Putamen (tissue), 1 donor: Measurements from ENCODE around the gene DIPK1A.

Source experiments
- DNase-seq: peaks from one replicate; pipeline ENCODE4 v3.0.0-alpha.2; 2016; ENCODE audit warnings: low spot score

DIPK1A gene

GRCh38 chr1:92961131-92961895 is at the start of gene DIPK1A:
TSS of gene DIPK1A (minus strand) at chr1:92961462. CDS start at chr1:92961429, 33 bp downstream.
- peak; percentile 85 for DNase-seq

DNA sequence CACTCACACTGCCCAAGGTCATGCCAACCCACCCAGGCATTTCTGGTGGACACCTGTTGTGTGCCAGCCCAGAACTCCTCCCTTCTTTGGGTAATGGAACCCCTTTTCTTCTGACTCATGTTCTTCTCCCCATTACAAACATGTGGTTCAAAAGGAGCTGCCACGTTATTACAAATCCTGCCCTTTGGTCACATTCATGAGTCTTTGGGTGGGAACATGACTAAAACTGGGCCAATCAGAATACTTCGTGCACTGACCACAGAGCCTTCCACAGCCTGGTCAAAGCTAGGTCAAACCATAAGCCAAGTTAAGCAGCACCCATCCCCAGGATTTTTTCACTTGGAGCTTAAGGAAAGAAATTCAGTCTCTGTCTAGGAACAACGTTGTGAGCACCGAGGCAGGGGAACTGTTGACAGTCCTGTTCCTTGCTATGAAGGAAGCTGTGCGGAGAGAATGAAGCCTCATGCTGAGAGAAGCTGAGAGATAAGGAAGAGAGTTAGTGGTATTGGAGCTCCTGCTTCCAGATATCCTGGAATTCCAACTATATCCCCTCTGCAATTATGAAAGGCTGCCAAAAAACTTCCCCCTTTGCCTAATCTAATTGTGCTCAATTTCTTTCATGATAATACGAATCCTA is 46.8 kb upstream of the DIPK1A start:
- no peak for DNase-seq

- DNase-seq = no peak
Measured at GRCh38 chr1:93005252-93005598, 44.0 kb upstream of the DIPK1A start.

GRCh38 chr1:93004566-93005251 is 43.4 kb upstream of the DIPK1A start:
- DNase-seq = peak; percentile 71

GRCh38 chr1:93003981-93004380 is 42.7 kb upstream of the DIPK1A start:
- no peak for DNase-seq

DNA sequence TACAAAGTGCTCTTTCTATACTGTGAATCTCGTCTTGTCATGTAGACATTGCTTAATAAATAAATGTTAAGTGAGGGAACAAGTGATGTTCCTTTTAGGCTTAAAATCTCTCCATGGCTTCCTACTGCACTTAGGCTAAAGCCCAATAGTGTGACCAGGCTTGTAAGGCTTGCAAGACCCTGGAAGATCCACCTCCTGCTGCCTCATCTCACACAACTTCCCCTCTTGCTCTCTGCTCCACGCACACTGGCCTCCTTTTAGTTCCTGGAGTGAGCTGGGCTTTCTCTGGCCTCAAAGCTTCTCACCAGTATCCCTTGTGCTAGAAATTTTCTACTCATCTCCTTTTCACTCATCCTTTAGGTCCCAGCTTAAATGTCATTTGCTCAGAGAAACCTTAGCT is 41.5 kb upstream of the DIPK1A start:
- DNase-seq = no peak

GRCh38 chr1:93001893-93002292 is 40.6 kb upstream of the DIPK1A start:
- no peak for DNase-seq

DNA sequence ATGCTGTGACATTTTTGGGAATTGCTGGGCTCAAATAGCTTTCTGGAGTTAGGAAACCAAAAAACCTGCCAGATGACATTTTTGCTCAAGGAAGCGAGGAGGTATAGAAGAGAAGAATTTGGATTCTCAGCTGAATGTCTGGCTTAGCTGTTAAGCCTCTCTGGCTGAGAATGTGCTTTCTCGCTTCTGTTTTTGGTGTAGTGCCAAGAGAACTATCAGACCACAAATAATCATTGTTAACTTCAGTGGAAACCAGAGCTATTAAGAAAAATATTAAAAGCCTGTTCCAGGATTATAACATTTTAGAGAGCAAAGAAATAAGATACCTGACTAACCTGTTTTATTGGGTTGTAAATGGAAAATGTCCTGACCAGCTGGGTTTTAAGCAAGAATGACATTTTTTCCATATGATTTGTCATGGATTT is 39.5 kb upstream of the DIPK1A start:
- no peak for DNase-seq

GRCh38 chr1:93000291-93000690 is 39.0 kb upstream of the DIPK1A start:
- no peak for DNase-seq

DNA sequence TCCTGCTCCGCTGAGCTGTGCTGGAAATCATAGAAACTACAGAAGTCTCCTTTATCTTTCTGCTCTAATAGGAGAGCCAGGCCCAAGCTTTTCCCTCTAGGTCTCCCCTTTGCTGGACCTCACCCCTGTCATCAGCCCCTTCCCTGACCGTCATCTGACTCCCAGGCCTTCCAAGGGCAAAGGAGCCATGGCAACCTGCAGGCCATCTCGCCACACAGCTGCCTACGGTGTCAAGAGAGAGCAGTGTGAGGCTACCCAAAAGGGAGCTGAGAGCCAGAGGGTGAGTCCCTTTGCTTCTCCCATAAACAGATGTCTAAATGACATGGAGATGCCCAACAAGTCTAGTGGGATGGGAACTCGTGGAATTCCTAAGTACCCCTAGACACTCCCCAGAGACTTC is 37.6 kb upstream of the DIPK1A start:
- DNase-seq = no peak

- no peak for DNase-seq
Measured at GRCh38 chr1:92995441-92996430, 34.5 kb upstream of the DIPK1A start.

DNA sequence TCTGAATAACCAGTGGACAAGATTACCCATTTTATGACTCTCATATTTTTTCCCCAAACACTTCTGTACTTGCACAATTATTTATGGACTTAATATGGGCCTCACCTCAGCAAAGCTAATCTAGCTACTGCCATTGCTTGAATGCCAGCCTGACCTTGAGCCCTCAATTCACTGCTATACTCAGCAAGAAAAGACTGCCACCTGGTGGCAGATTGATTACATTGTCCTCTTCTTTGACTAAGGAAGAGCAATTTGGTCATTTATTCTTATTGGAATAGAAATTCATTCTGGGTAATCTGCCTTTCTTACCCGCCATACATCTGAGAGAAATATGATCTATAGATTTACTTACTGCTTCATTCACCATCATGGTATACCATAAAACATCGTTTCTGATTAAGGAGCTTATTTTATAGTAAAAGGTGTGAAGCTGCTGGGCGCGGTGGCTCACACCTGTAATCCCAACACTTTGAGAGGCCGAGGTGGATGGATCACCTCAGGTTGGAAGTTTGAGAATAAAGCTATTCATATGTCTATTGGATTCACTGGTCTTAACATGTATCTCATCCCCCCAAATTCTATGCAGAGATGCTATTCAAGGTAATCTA is 32.9 kb upstream of the DIPK1A start:
- DNase-seq = peak; percentile 87

DNA sequence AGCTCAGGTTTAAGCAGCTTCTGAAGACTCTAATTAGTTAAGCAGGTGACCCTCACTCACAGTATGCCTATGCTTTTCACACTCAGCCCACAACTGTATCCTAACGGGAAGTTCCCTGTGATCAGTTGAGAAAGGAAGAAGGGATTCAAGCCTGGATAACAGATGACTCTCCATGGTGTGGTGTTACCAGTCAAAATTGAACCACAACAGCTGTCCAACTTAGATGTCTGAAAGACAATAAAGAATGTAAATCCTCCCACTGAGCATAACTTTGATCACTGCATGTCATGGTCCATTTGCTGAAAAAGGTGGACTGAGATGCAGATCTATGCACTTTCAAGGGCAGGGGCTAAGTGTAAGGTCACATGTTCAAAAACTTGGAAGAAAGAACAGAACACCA is 32.3 kb upstream of the DIPK1A start:
- DNase-seq = no peak

DNA sequence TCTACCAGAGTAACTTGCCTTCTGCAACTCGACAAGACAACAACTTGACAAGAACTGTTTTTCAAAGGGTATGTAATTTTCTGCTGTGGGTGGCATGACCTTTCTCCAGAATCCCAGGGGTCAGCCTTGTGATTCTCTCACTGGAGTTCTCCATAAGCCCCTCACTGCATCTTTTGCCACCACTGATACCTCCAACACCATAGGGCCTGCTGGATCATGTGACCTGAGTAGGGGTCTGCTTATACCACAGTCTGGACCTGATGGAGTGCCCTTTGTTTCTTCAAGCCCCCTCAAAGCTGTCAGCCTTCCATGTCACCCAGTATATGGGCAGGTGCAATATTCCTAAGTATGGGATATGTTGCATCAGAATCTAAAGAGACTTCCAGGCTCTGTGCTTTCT is 31.6 kb upstream of the DIPK1A start:
- no peak for DNase-seq

GRCh38 chr1:92992054-92992453 is 30.8 kb upstream of the DIPK1A start:
- DNase-seq = no peak

DNA sequence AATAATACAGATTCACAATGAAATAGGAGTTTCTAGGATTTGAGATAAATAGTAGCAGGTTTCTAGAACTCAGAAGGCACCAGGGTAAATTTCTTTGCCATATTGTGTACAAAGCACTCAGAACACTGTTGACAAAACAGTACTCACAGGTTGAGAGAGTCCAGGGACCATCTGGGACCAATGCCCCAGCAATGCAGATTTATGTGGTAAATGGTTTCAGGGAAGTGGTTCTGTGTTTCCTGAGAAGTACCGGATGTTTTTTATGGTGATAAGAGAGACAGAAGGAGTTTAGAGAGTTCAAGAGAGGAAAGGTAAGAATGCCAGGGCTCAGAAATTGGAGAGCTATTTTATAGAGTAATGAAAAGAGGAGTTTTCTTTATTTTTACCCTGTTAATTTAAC is 29.6 kb upstream of the DIPK1A start:
- DNase-seq = no peak

- no peak for DNase-seq
Measured at GRCh38 chr1:92989936-92990583, 28.8 kb upstream of the DIPK1A start.

- no peak for DNase-seq
Measured at GRCh38 chr1:92989253-92989652, 28.0 kb upstream of the DIPK1A start.

DNA sequence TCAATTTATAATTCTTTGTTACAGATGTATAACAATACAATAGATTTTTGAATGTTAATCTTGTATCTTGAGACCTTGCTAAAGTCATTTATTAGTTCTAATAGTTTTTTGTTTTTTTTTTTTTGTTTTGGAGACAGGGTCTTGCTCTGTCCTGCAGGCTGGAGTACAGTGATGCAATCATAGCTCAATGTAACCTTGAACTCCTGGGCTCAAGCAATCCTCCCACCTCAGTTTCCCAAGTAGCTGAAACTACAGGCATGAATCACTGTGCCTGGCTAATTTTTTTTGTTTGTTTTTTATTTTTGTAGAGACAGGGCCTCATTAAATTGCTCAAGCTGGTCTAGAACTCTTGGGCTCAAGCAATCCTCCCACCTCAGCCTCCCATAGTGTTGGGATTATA is 26.2 kb upstream of the DIPK1A start:
- no peak for DNase-seq

- no peak for DNase-seq
Measured at GRCh38 chr1:92985101-92985500, 23.8 kb upstream of the DIPK1A start.
